ENCODE results near the gene AP1S3. TPM values are rescaled to one million over a fixed set of nuclear protein-coding genes. Genes with fewer than 3 reads are reported as not detected.

AP1S3 gene
- total and polyA plus RNA-seq, 2 of the 4 experiments (the other 2 are of a cell fraction), result 2.5 to 4.1 TPM

GRCh38 chr2:223886726-223887125 is 49.3 kb upstream of the AP1S3 start:
- peak overlapping the region; percentile 77; the same call in 1 of the 2 replicates for H3K27ac ChIP-seq (ENCODE audit: insufficient read depth, low read length)
- ATAC-seq (ENCODE audit: low read depth), result no peak
- H3K4me2 ChIP-seq (ENCODE audit: low read depth, low read length), result no peak overlapping the region
- no peaks in the 10 kb centered on the region for H3K27me3 ChIP-seq (ENCODE audit: control insufficient read depth, insufficient read depth, low read length)
- 0 out of 3 replicates have a peak overlapping the region, but pooled peaks have one; percentile 57 for H2BK15ac ChIP-seq (ENCODE audit: low read depth, low read length)
- peak overlapping the region; percentile 97 for H3K14ac ChIP-seq (replicated peaks; ENCODE audit: low read depth, low read length)
- H3K9ac ChIP-seq (ENCODE audit: low read depth, low read length), result no peak overlapping the region
- H3K23ac ChIP-seq (ENCODE audit: low read depth, low read length), result peak overlapping the region; percentile 84; the same call in 1 of the 2 replicates
- H3K36me3 ChIP-seq (ENCODE audit: control insufficient read depth, insufficient read depth, low read length), result peaks cover 23% of the 10 kb centered on the region
- peaks cover 10% of the 10 kb centered on the region for H3K4me1 ChIP-seq (ENCODE audit: control insufficient read depth, insufficient read depth, low read length)
- peak overlapping the region; percentile 85 for H2BK5ac ChIP-seq (ENCODE audit: low read depth, low read length, poor library complexity, severe bottlenecking)
- POLR2A ChIA-PET (ENCODE audit: unreplicated experiment), result no interaction called here
- CTCF ChIA-PET, result no interaction called here
- no peak overlapping the region for H2AFZ ChIP-seq (replicated peaks; ENCODE audit: low read length, poor library complexity)
- peak overlapping the region; percentile 90 for H2BK20ac ChIP-seq (ENCODE audit: low read depth, low read length)
- WGBS, 2 experiments (ENCODE audit: extremely low coverage in 2 of 2, insufficient read length in 1 of 2), result no CpG with 5 or more reads among the region's 2 CpGs
- H4K20me1 ChIP-seq (ENCODE audit: insufficient read depth, low read length), result no peaks in the 10 kb centered on the region; the same call in 1 of the 2 replicates
- H3K4ac ChIP-seq (ENCODE audit: low read depth, low read length), result peak overlapping the region; percentile 94
- TF ChIP-seq CEBPB (IDR thresholded peaks at IDR 0.05; ENCODE audit: low read depth, low read length), result no peak
- TF ChIP-seq RAD21 (IDR thresholded peaks at IDR 0.05; ENCODE audit: low read length), result no peak
- TF ChIP-seq BHLHE40 (IDR thresholded peaks at IDR 0.05; ENCODE audit: low read depth, low read length), result no peak
- TF ChIP-seq ELK1 (IDR thresholded peaks at IDR 0.05; ENCODE audit: borderline replicate concordance, low read depth, low read length), result no peak
- TF ChIP-seq USF2 (IDR thresholded peaks at IDR 0.05; ENCODE audit: low read depth, low read length), result no peak
- TF ChIP-seq CTCF (conservative IDR thresholded peaks at IDR 0.05; ENCODE audit: low read depth, low read length), result no peak
- no peak for TF ChIP-seq SMC3 (IDR thresholded peaks at IDR 0.05; ENCODE audit: low read depth, low read length)
- no peak for TF ChIP-seq CHD1 (IDR thresholded peaks at IDR 0.05; ENCODE audit: low read depth, low read length)
- no peak for TF ChIP-seq RCOR1 (IDR thresholded peaks at IDR 0.05; ENCODE audit: insufficient replicate concordance, low read length)
- no peak for TF ChIP-seq POLR2A (IDR thresholded peaks at IDR 0.05; ENCODE audit: low read depth, low read length)
- no peak for TF ChIP-seq MAFK (IDR thresholded peaks at IDR 0.05; ENCODE audit: low read depth, low read length)
- TF ChIP-seq RFX5 (IDR thresholded peaks at IDR 0.05; ENCODE audit: low read depth, low read length), result no peak
- TF ChIP-seq MAZ (IDR thresholded peaks at IDR 0.05; ENCODE audit: borderline replicate concordance, low read depth, low read length), result no peak
- no peak for TF ChIP-seq MXI1 (IDR thresholded peaks at IDR 0.05; ENCODE audit: borderline replicate concordance, low read depth, low read length)
- TF ChIP-seq NFE2L2 (IDR thresholded peaks at IDR 0.05; ENCODE audit: low read depth, low read length), result no peak
- TF ChIP-seq FOS (IDR thresholded peaks at IDR 0.05; ENCODE audit: low read depth, low read length), result no peak
- dilution Hi-C loops (cut with HindIII; ENCODE audit: low sequenced_read_pairs, unreplicated experiment) (no loop called here), in situ Hi-C loops (cut with MboI; ENCODE audit: low sequenced_read_pairs) (no loop called here), intact Hi-C loops (cut with micrococcal nuclease) (no loop called here)
- peak overlapping the region; percentile 88 for H2BK120ac ChIP-seq (ENCODE audit: low read depth, low read length)
- H3K4me3 ChIP-seq (ENCODE audit: insufficient read depth, low read depth, low read length), result no peak overlapping the region
- peak overlapping the region in 1 of 2 experiments; percentile 95; a peak in 2 of 4 replicates for H4K8ac ChIP-seq (ENCODE audit: low read depth in 2 of 2, low read length in 2 of 2)
- no peak overlapping the region for H2AK9ac ChIP-seq (replicated peaks; ENCODE audit: low read depth, low read length, poor library complexity)
- H2AK5ac ChIP-seq (ENCODE audit: low read depth, low read length), result peak overlapping the region; percentile 89; the same call in 1 of the 2 replicates
- H3K18ac ChIP-seq (ENCODE audit: low read depth, low read length), result peak overlapping the region; percentile 94
- no peaks in the 10 kb centered on the region for H3K9me3 ChIP-seq (ENCODE audit: control insufficient read depth, insufficient read depth, low read length)
- BruUV-seq (replicated peaks), result no TSS peak
- peak overlapping the region; percentile 86 for H4K5ac ChIP-seq (ENCODE audit: low read depth, low read length)
- no peak for DNase-seq
- H3K79me1 ChIP-seq (ENCODE audit: low read depth in 1 of 2, low read length in 2 of 2), result peaks cover 9 to 20% of the 10 kb centered on the region in 2 experiments
- no peak overlapping the region for H3K56ac ChIP-seq (ENCODE audit: extremely low read depth, insufficient read depth, low read length)
- peaks cover 5% of the 10 kb centered on the region; the same call in 1 of the 2 replicates for H3K9me1 ChIP-seq (ENCODE audit: insufficient read depth, low read length)
- peak overlapping the region; percentile 93 for H4K91ac ChIP-seq (ENCODE audit: insufficient read depth, low read depth, low read length)

Measured in IMR-90 (cell line).